SK-N-SH treated with all-trans-retinoic acid at 6 μM for 48 hours (cell line): ENCODE measurements around the gene SYNE3.

ENCODE experiments used
- ATAC-seq: fragments of 200-7000 bp; cut with Tn5 transposase; 3 replicates; pipeline ENCODE4 v1.9.1; 2020; ENCODE audit warnings: mild to moderate bottlenecking, moderate library complexity
- ARNTL ChIP-seq: fragments of 450-650 bp; formaldehyde crosslinking; IDR thresholded peaks from 2 replicates; pipeline ENCODE4 v1.5.0; 2020; ENCODE audit warnings: low read depth, mild to moderate bottlenecking, moderate library complexity, borderline replicate concordance
- BACH2 ChIP-seq: fragments of 250-450 bp; sonication (Bioruptor Pico); IDR thresholded peaks from 2 replicates; pipeline ENCODE4 v1.9.0; 2021; ENCODE audit warnings: mild to moderate bottlenecking, borderline replicate concordance
- CREB5 ChIP-seq: fragments of 250-450 bp; sonication (Bioruptor Pico); IDR thresholded peaks from 2 replicates; pipeline ENCODE4 v1.5.1; 2020; ENCODE audit warnings: low read depth, mild to moderate bottlenecking, moderate library complexity
- CSDC2 ChIP-seq: fragments of 250-450 bp; sonication (Bioruptor Pico); IDR thresholded peaks from 2 replicates; pipeline ENCODE4 v1.5.0; 2020; ENCODE audit warnings: mild to moderate bottlenecking, moderate library complexity
- ESRRG ChIP-seq: fragments of 250-450 bp; sonication (Bioruptor Pico); IDR thresholded peaks from 2 replicates; pipeline ENCODE4 v1.6.1; 2021; ENCODE audit warnings: mild to moderate bottlenecking
- GLIS3 ChIP-seq: fragments of 250-450 bp; sonication (Bioruptor Pico); IDR thresholded peaks from 2 replicates; pipeline ENCODE4 v1.5.0; 2020; ENCODE audit warnings: mild to moderate bottlenecking, moderate library complexity
- ISL1 ChIP-seq: fragments of 250-450 bp; sonication (Bioruptor Pico); IDR thresholded peaks from 2 replicates; pipeline ENCODE4 v2.1.2; 2022; ENCODE audit warnings: mild to moderate bottlenecking, moderate library complexity
- OSR1 ChIP-seq: fragments of 250-450 bp; sonication (Bioruptor Pico); IDR thresholded peaks from 2 replicates; pipeline ENCODE4 v1.8.0; 2022; ENCODE audit warnings: moderate library complexity, mild to moderate bottlenecking, inconsistent platforms
- PATZ1 ChIP-seq: fragments of 250-450 bp; sonication (Bioruptor Pico); IDR thresholded peaks from 2 replicates; pipeline ENCODE4 v1.8.0; 2020; ENCODE audit warnings: mild to moderate bottlenecking, moderate library complexity, borderline replicate concordance
- POU6F1 ChIP-seq: fragments of 250-450 bp; sonication (Bioruptor Pico); IDR thresholded peaks from 2 replicates; pipeline ENCODE4 v1.8.0; 2021; ENCODE audit warnings: low read depth, mild to moderate bottlenecking, moderate library complexity, borderline replicate concordance
- PPARA ChIP-seq: fragments of 250-450 bp; sonication (Bioruptor Pico); IDR thresholded peaks from 2 replicates; pipeline ENCODE4 v1.5.0; 2020; ENCODE audit warnings: mild to moderate bottlenecking, borderline replicate concordance
- RARB ChIP-seq: fragments of 250-450 bp; sonication (Bioruptor Pico); IDR thresholded peaks from 2 replicates; pipeline ENCODE4 v1.8.0; 2021; ENCODE audit warnings: mild to moderate bottlenecking, moderate library complexity
- SNAI2 ChIP-seq: fragments of 250-450 bp; sonication (Bioruptor Pico); IDR thresholded peaks from 2 replicates; pipeline ENCODE4 v1.5.0; 2020; ENCODE audit warnings: mild to moderate bottlenecking, moderate library complexity
- TCF4 ChIP-seq: fragments of 250-450 bp; sonication (Bioruptor Pico); IDR thresholded peaks from 2 replicates; pipeline ENCODE4 v1.8.0; 2021; ENCODE audit warnings: mild to moderate bottlenecking, moderate library complexity, borderline replicate concordance
- TOX ChIP-seq: fragments of 250-450 bp; sonication (Bioruptor Pico); IDR thresholded peaks from 2 replicates; pipeline ENCODE4 v1.8.0; 2021; ENCODE audit warnings: mild to moderate bottlenecking, moderate library complexity, borderline replicate concordance
- ZC3H10 ChIP-seq: fragments of 250-450 bp; sonication (Bioruptor Pico); IDR thresholded peaks from 2 replicates; pipeline ENCODE4 v1.5.1; 2021; ENCODE audit warnings: mild to moderate bottlenecking, moderate library complexity
- ZFP3 ChIP-seq: fragments of 250-450 bp; sonication (Bioruptor Pico); IDR thresholded peaks from 2 replicates; pipeline ENCODE4 v1.5.0; 2020; ENCODE audit warnings: mild to moderate bottlenecking, moderate library complexity
- ZNF565 ChIP-seq: fragments of 450-650 bp; formaldehyde crosslinking; conservative IDR thresholded peaks from 2 replicates; pipeline ENCODE4 v1.5.0; 2020; ENCODE audit warnings: low read depth, mild to moderate bottlenecking, moderate library complexity
- ZNF70 ChIP-seq: fragments of 450-650 bp; formaldehyde crosslinking; IDR thresholded peaks from 2 replicates; pipeline ENCODE4 v1.5.0; 2020; ENCODE audit warnings: mild to moderate bottlenecking, moderate library complexity
- ZNF8 ChIP-seq: fragments of 450-650 bp; formaldehyde crosslinking; IDR thresholded peaks from 2 replicates; pipeline ENCODE4 v1.5.0; 2020; ENCODE audit warnings: mild to moderate bottlenecking, moderate library complexity
- TF ChIP-seq, protein P1 (sequence below): fragments of 250-450 bp; sonication (Bioruptor Pico); IDR thresholded peaks from 2 replicates; pipeline ENCODE4 v1.5.0; 2020; ENCODE audit warnings: mild to moderate bottlenecking, moderate library complexity

Gene SYNE3

GRCh38 chr14:95481391-95482022 is 34.9 kb downstream of the SYNE3 start:
- ATAC-seq = no peak
- TF ChIP-seq RARB (CRISPR knock-in tag) (no peak), OSR1 (CRISPR knock-in tag) (no peak), CSDC2 (CRISPR knock-in tag) (no peak), TCF4 (CRISPR knock-in tag) (no peak; the same call in 1 of the 2 replicates), ISL1 (CRISPR knock-in tag) (no peak), GLIS3 (no peak), BACH2 (CRISPR knock-in tag) (no peak), ARNTL (no peak), POU6F1 (CRISPR knock-in tag) (no peak), ZNF8 (CRISPR knock-in tag) (no peak), ESRRG (CRISPR knock-in tag) (no peak), PATZ1 (CRISPR knock-in tag) (no peak), ZNF565 (CRISPR knock-in tag) (no peak)
- TF ChIP-seq, protein P1, sequence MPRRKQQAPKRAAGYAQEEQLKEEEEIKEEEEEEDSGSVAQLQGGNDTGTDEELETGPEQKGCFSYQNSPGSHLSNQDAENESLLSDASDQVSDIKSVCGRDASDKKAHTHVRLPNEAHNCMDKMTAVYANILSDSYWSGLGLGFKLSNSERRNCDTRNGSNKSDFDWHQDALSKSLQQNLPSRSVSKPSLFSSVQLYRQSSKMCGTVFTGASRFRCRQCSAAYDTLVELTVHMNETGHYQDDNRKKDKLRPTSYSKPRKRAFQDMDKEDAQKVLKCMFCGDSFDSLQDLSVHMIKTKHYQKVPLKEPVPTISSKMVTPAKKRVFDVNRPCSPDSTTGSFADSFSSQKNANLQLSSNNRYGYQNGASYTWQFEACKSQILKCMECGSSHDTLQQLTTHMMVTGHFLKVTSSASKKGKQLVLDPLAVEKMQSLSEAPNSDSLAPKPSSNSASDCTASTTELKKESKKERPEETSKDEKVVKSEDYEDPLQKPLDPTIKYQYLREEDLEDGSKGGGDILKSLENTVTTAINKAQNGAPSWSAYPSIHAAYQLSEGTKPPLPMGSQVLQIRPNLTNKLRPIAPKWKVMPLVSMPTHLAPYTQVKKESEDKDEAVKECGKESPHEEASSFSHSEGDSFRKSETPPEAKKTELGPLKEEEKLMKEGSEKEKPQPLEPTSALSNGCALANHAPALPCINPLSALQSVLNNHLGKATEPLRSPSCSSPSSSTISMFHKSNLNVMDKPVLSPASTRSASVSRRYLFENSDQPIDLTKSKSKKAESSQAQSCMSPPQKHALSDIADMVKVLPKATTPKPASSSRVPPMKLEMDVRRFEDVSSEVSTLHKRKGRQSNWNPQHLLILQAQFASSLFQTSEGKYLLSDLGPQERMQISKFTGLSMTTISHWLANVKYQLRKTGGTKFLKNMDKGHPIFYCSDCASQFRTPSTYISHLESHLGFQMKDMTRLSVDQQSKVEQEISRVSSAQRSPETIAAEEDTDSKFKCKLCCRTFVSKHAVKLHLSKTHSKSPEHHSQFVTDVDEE (CRISPR knock-in tag) = no peak

DNA sequence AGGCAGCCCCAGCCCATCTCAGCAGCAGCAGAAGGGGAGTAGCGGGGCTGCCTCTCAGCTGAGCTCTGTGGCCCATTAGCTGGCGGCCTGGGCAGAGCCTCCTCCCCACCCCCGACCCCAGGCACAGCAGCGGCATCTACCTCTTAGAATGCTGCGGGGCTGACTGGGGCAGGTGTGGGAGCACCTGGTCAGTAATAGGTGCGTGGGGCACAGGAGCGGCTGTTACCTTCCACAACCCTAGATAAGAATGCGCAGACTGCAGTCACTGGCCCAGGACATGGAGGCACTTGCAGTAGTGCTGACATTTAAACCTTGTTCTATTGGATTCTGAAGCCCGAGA is 35.6 kb downstream of the SYNE3 start:
- TF ChIP-seq ZC3H10 (CRISPR knock-in tag) = no peak
- no peak for TF ChIP-seq POU6F1 (CRISPR knock-in tag)
- no peak for TF ChIP-seq ISL1 (CRISPR knock-in tag)
- no peak for TF ChIP-seq ZNF8 (CRISPR knock-in tag)
- TF ChIP-seq ZNF565 (CRISPR knock-in tag) = no peak
- no peak for TF ChIP-seq ZFP3 (CRISPR knock-in tag)
- TF ChIP-seq OSR1 (CRISPR knock-in tag) = no peak
- TF ChIP-seq CREB5 = no peak
- no peak for TF ChIP-seq TOX (CRISPR knock-in tag)
- TF ChIP-seq TCF4 (CRISPR knock-in tag) = no peak
- no peak for TF ChIP-seq ESRRG (CRISPR knock-in tag)
- TF ChIP-seq ZNF70 = no peak
- TF ChIP-seq SNAI2 (CRISPR knock-in tag) = no peak
- TF ChIP-seq CSDC2 (CRISPR knock-in tag) = no peak
- TF ChIP-seq PPARA (CRISPR knock-in tag) = no peak
- TF ChIP-seq, protein P1 (CRISPR knock-in tag) = no peak
- ATAC-seq = no peak
